ENCODE data around the gene SPNS3. TPM values are rescaled to one million over a fixed set of nuclear protein-coding genes. Genes with fewer than 3 reads are reported as not detected.

SPNS3 gene
- total RNA-seq, 4 donors from 2014 or later = 0.47 to 1.0 TPM; not detected in 2

DNA sequence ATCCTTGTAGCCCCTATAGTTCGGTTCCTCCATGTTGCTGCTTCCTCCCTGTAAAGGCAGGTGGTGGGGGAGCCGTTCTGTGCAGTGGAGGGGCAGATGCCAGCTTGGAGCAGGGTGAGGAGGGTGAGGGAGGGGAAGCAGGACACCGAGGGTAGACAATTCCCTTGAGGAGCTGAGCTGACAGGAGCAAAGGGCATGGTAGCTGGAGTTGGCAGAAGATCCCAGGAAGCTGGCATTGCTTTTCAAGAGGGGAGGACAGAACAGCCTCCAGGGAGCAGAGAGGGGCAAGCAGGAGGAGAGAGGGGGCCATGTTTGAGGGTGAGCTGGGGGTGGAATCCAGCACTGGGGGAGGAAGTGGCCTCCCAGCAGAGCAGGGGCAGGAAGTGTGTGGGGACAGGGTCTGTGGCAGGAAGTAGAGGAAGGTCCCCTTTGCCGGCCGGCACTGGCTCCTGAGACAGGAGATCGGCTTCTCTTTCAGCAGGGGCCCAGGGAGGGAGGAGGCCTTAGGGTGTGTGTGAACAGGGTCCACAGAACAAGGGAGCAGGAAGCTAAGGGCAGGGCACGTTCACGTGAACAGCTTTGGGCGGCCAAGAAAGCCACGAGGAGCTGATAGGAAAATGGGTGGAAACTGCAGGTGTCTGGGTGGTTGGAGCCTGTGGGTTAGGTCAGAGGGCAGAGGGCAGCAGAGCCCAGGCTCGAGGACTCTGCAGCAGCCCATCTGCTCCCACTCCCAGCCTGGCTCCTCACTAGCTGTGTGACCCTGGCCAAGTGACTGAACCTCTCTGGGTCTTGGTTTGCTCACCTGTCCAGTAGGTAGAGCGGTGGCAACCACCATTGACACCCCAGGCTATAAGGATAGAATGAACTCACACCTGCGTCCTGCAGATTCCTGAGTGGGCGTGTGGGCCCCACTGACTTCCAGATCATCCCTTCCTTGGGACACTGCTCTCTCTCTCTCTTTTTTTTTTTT lies 47.5 kb downstream of the SPNS3 start:
- no peak for ATAC-seq (ENCODE audit: low FRiP score)
- TF ChIP-seq, protein P1, sequence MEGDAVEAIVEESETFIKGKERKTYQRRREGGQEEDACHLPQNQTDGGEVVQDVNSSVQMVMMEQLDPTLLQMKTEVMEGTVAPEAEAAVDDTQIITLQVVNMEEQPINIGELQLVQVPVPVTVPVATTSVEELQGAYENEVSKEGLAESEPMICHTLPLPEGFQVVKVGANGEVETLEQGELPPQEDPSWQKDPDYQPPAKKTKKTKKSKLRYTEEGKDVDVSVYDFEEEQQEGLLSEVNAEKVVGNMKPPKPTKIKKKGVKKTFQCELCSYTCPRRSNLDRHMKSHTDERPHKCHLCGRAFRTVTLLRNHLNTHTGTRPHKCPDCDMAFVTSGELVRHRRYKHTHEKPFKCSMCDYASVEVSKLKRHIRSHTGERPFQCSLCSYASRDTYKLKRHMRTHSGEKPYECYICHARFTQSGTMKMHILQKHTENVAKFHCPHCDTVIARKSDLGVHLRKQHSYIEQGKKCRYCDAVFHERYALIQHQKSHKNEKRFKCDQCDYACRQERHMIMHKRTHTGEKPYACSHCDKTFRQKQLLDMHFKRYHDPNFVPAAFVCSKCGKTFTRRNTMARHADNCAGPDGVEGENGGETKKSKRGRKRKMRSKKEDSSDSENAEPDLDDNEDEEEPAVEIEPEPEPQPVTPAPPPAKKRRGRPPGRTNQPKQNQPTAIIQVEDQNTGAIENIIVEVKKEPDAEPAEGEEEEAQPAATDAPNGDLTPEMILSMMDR (IDR thresholded peaks at IDR 0.05) = no peak

DNA sequence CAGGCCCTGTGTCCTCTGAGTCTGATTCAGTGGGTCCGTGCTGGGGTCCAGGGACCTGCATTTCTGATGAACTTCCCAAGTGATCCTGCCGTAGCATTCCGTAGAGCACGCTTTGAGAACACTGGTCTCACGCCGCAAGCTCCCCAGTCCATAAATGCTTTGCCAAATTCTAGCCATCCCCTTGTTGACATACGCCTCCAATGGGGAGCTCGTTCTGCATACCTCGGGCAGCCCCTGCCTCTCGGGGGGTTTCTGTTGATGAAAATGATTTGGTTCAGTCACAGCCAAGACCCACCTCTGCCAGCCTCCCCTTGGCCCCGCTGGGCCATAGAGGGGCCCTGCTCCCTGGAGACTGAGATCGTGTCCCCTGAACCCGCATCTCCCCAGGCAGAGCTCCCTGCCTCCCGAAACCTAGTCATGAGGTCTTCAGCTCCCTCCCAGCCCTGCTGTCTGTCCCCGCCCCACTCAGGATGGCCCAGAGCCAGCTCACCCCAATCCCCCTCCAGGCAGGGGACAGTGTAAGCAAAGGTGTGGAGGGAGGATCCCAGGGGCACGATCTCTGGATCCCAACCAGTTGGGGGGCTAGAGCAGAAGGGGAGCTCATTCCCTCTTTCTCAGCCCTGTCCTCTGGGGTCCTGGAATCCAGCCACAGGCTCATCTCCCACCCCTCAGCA lies 48.7 kb downstream of the SPNS3 start:
- DNase-seq (ENCODE audit: low spot score) = no peak
- TF ChIP-seq, protein P1 (IDR thresholded peaks at IDR 0.05) = no peak
- no peak for ATAC-seq (ENCODE audit: low FRiP score)

More for the DNA sequence above, 47.5 kb downstream of the SPNS3 start:
- DNase-seq (ENCODE audit: low spot score) = no peak

DNA sequence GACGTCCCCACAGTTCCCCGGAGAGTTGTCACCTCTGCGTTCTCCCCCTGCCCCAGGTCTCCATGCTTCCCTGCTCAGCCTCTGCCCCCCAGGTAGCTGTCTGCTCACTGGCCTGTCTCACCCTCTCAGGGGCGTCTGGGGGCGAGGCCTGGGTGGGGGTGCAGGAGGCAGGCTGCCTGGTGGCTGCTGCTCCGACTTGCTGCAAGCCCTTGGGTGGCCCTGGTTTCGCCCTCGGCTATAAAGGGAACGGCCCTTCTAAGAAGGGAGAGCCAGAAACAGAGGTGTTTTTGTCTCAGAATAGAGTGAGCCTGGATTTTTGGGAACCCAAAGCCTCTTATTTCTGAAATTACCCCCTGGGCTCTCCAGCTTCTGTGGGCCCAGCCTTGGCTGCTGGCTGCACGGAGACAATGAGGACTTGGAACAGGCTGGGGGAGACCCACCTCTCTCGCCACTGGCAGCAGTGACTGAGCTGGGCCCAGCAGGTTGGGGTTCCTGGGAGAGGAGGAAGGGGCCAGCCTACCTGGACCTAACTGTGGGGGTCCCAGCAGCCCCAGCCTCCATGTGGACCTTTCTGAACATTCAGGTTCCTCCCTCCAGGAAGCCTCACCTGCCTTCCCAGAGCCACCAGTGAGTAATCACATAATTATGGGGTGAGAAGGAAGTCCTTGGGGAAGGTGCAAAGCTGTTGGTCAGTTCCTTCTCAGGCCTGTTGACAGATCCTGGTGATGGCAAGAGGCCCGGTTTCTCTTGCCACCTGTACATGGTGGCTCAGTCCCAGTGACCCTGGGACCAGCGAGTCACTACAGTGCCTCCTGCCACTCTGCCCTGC lies 49.5 kb downstream of the SPNS3 start:
- DNase-seq (ENCODE audit: low spot score) = no peak
- TF ChIP-seq, protein P1 (IDR thresholded peaks at IDR 0.05) = no peak
- no peak for ATAC-seq (ENCODE audit: low FRiP score)

- no peak for ATAC-seq (ENCODE audit: low FRiP score)
- no peak for DNase-seq (ENCODE audit: low spot score)
- TF ChIP-seq, protein P1 (IDR thresholded peaks at IDR 0.05) = no peak
Measured at GRCh38 chr17:4485676-4486646, 52.2 kb downstream of the SPNS3 start.

DNA sequence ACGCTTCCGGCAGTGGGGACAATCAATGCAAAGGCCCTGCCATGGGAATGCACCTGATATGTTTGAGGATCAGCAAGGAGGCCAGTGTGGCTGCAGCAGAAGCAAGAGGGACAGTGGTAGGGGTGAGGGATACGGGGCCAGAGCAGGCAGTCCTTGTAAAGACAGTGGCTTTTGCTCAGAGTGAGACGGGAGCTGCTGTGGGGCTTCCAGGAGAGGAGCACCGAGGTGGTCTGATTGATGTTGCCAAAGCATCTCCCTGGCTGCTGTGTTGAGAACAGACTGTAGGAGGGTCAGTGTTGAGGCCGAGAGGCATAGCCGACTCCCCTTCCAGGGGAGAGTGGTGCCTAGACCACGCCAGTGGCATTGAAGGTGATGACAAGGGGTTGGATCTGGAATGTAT lies 53.6 kb downstream of the SPNS3 start:
- ATAC-seq (ENCODE audit: low FRiP score) = no peak
- TF ChIP-seq, protein P1 (IDR thresholded peaks at IDR 0.05) = no peak
- DNase-seq (ENCODE audit: low spot score) = no peak

Data from omental fat pad (tissue), 4 donors.